Right renal cortex interstitium (tissue), 3 donors: ENCODE measurements around the gene MDGA2. TPM values are rescaled to one million over a fixed set of nuclear protein-coding genes. Genes with fewer than 3 reads are reported as not detected.

Experiments
- DNase-seq, 3 donors: peaks; one replicate each; pipeline ENCODE4 v3.0.0-alpha.2; 2013; ENCODE audit warnings: low read depth in 3 of 3, low spot score in 2 of 3
- polyA plus RNA-seq, 3 donors: library from polyadenylated mRNA; unstranded; fragments of 120-200 nt; gene quantifications; one replicate each; pipeline ENCODE4 v1.2.1, GENCODE V29; 2013; ENCODE audit not compliant: insufficient read length in 3 of 3

The MDGA2 gene
- 1 to 10 TPM; 1.9 to 2.4 (median 2.1) TPM for polyA plus RNA-seq

- DNase-seq, result peak in 2 of 3 donors; percentile 13 to 26
Observed at GRCh38 chr14:47675466-47676314, at the start of gene MDGA2. MDGA2 (minus strand) TSS chr14:47675605.

GRCh38 chr14:47722929-47723693 lies 47.7 kb upstream of the MDGA2 start:
- DNase-seq, result no peak

GRCh38 chr14:47720281-47720680 lies 44.9 kb upstream of the MDGA2 start:
- no peak for DNase-seq

GRCh38 chr14:47715330-47715729 lies 39.9 kb upstream of the MDGA2 start:
- DNase-seq, result no peak

- DNase-seq, result no peak
Observed at GRCh38 chr14:47710581-47710980, 35.2 kb upstream of the MDGA2 start.

- DNase-seq, result no peak
Observed at GRCh38 chr14:47705683-47706082, 30.3 kb upstream of the MDGA2 start.

GRCh38 chr14:47691829-47692228 lies 16.4 kb upstream of the MDGA2 start:
- DNase-seq, result no peak

- no peak for DNase-seq
Observed at GRCh38 chr14:47678993-47679392, 3.6 kb upstream of the MDGA2 start.

GRCh38 chr14:47678157-47678556 lies 2.8 kb upstream of the MDGA2 start:
- DNase-seq, result no peak

GRCh38 chr14:47676315-47676617 lies 861 bp upstream of the MDGA2 start:
- DNase-seq, result peak in 1 of 3 donors; percentile 18

GRCh38 chr14:47674543-47675465 lies 601 bp downstream of the MDGA2 start:
- peak in 2 of 3 donors; percentile 9 to 23 for DNase-seq

- DNase-seq, result peak in 2 of 3 donors; percentile 10 to 13
Observed at GRCh38 chr14:47674148-47674542, 1.3 kb downstream of the MDGA2 start.

GRCh38 chr14:47665337-47666134 lies 9.9 kb downstream of the MDGA2 start:
- DNase-seq, result no peak

- no peak for DNase-seq
Observed at GRCh38 chr14:47662466-47662865, 12.9 kb downstream of the MDGA2 start.

GRCh38 chr14:47660158-47660557 lies 15.2 kb downstream of the MDGA2 start:
- no peak for DNase-seq

- no peak for DNase-seq
Observed at GRCh38 chr14:47658041-47658440, 17.4 kb downstream of the MDGA2 start.

GRCh38 chr14:47657143-47657542 lies 18.3 kb downstream of the MDGA2 start:
- DNase-seq, result no peak

- no peak for DNase-seq
Observed at GRCh38 chr14:47651337-47651736, 24.1 kb downstream of the MDGA2 start.

- no peak for DNase-seq
Observed at GRCh38 chr14:47637753-47638152, 37.7 kb downstream of the MDGA2 start.
